LNCaP clone FGC (cell line): Measurements from ENCODE around the gene GLS.

Experiments used
- DNase-seq: peaks from one replicate; pipeline ENCODE4 v3.0.0-alpha.2; 2011; ENCODE audit warnings: low read depth
- H3K4me3 ChIP-seq: 2 replicates; pipeline ENCODE4 v1.5.1; 2011; ENCODE audit warnings: mild to moderate bottlenecking, low read depth, low read length, control low read depth
- CTCF ChIP-seq: IDR thresholded peaks from 2 replicates; pipeline ENCODE4 v1.5.1; 2012; ENCODE audit warnings: mild to moderate bottlenecking; ENCODE audit not compliant: control insufficient read depth, insufficient read depth; ENCODE audit errors: extremely low read depth

The GLS gene

GRCh38 chr2:190912726-190913125 is 32.1 kb downstream of the GLS start:
- no peak for TF ChIP-seq CTCF
- no peak overlapping the region for H3K4me3 ChIP-seq
- DNase-seq, result no peak

- no peak for TF ChIP-seq CTCF
- DNase-seq, result no peak
- no peak overlapping the region for H3K4me3 ChIP-seq
These were observed 33.1 kb downstream of the GLS start for GRCh38 chr2:190913725-190914124.

- DNase-seq, result no peak
- no peak overlapping the region for H3K4me3 ChIP-seq
- TF ChIP-seq CTCF, result no peak
These were observed 36.2 kb downstream of the GLS start for GRCh38 chr2:190916829-190917228.

- TF ChIP-seq CTCF, result no peak
- H3K4me3 ChIP-seq, result no peak overlapping the region
- DNase-seq, result no peak
These were observed 39.5 kb downstream of the GLS start for GRCh38 chr2:190920085-190920484.

GRCh38 chr2:190922376-190922775 is 41.8 kb downstream of the GLS start:
- no peak for TF ChIP-seq CTCF
- H3K4me3 ChIP-seq, result no peak overlapping the region
- no peak for DNase-seq

GRCh38 chr2:190927301-190927700 is 46.7 kb downstream of the GLS start:
- TF ChIP-seq CTCF, result no peak
- H3K4me3 ChIP-seq, result no peak overlapping the region
- no peak for DNase-seq

- no peak for TF ChIP-seq CTCF
- DNase-seq, result no peak
- no peak overlapping the region for H3K4me3 ChIP-seq
These were observed 49.3 kb downstream of the GLS start for GRCh38 chr2:190929919-190930318.
